Skeletal muscle satellite cell (primary cell): ENCODE measurements around the gene SFXN2.
"Not testable (repeated sequence)": the region's sequence is repeated elsewhere in the genome, so short reads cannot be mapped to it uniquely, and the experiment has no call there.

Source experiments
- H3K27me3 ChIP-seq: 2 replicates; pipeline ENCODE4 v1.7.0; 2013; ENCODE audit warnings: low read length; ENCODE audit not compliant: control insufficient read depth, insufficient read depth
- H3K36me3 ChIP-seq: 2 replicates; pipeline ENCODE4 v1.7.0; 2013; ENCODE audit warnings: mild to moderate bottlenecking, control low read depth, low read length; ENCODE audit not compliant: insufficient read depth
- H3K4me1 ChIP-seq: 2 replicates; pipeline ENCODE4 v1.7.0; 2013; ENCODE audit warnings: low read length; ENCODE audit not compliant: control insufficient read depth, insufficient read depth
- H3K4me2 ChIP-seq: 2 replicates; pipeline ENCODE4 v1.7.0; 2013; ENCODE audit warnings: mild to moderate bottlenecking, low read length
- H3K4me3 ChIP-seq: 2 replicates; pipeline ENCODE4 v1.7.0; 2013; ENCODE audit warnings: low read length
- H3K9ac ChIP-seq: 2 replicates; pipeline ENCODE4 v1.7.0; 2013; ENCODE audit warnings: mild to moderate bottlenecking, low read depth, low read length, moderate library complexity
- H3K9me3 ChIP-seq: replicated peaks from 2 replicates; pipeline ENCODE4 v1.7.0; 2013; ENCODE audit warnings: mild to moderate bottlenecking, control low read depth, low read length

The SFXN2 gene

GRCh38 chr10:102727037-102727818 lies 12.8 kb downstream of the SFXN2 start:
- H3K4me3 ChIP-seq: no peak overlapping the region
- no peak overlapping the region for H3K9ac ChIP-seq
- peaks cover 10% of the 10 kb centered on the region for H3K4me1 ChIP-seq
- H3K9me3 ChIP-seq: no peaks in the 10 kb centered on the region
- H3K27me3 ChIP-seq: no peaks in the 10 kb centered on the region
- no peaks in the 10 kb centered on the region for H3K36me3 ChIP-seq
- H3K4me2 ChIP-seq: no peak overlapping the region

GRCh38 chr10:102729029-102730026 lies 14.9 kb downstream of the SFXN2 start:
- Histone ChIP-seq H3K4me3 (no peak overlapping the region), H3K36me3 (peaks cover 3% of the 10 kb centered on the region), H3K9me3 (no peaks in the 10 kb centered on the region)

GRCh38 chr10:102731222-102731800 lies 16.9 kb downstream of the SFXN2 start:
- H3K36me3 ChIP-seq: peaks cover 3% of the 10 kb centered on the region
- H3K9ac ChIP-seq: no peak overlapping the region
- no peaks in the 10 kb centered on the region for H3K27me3 ChIP-seq
- peaks cover 7% of the 10 kb centered on the region for H3K4me1 ChIP-seq
- no peaks in the 10 kb centered on the region for H3K9me3 ChIP-seq
- no peak overlapping the region for H3K4me2 ChIP-seq
- H3K4me3 ChIP-seq: no peak overlapping the region

More at GRCh38 chr10:102729029-102730026, 14.9 kb downstream of the SFXN2 start:
- Histone ChIP-seq H3K4me2 (no peak overlapping the region), H3K4me1 (peaks cover 10% of the 10 kb centered on the region), H3K9ac (no peak overlapping the region), H3K27me3 (no peaks in the 10 kb centered on the region)

- Histone ChIP-seq H3K4me2 (no peak overlapping the region), H3K36me3 (peaks cover 3% of the 10 kb centered on the region), H3K4me1 (no peaks in the 10 kb centered on the region), H3K9ac (no peak overlapping the region), H3K27me3 (no peaks in the 10 kb centered on the region), H3K9me3 (no peaks in the 10 kb centered on the region), H3K4me3 (no peak overlapping the region)
Measured at GRCh38 chr10:102732661-102733060, 18.2 kb downstream of the SFXN2 start.

GRCh38 chr10:102735065-102735562 lies 20.7 kb downstream of the SFXN2 start:
- Histone ChIP-seq H3K9me3 (no peaks in the 10 kb centered on the region), H3K36me3 (peaks cover 3% of the 10 kb centered on the region), H3K9ac (no peak overlapping the region), H3K27me3 (no peaks in the 10 kb centered on the region), H3K4me1 (no peaks in the 10 kb centered on the region), H3K4me2 (no peak overlapping the region), H3K4me3 (no peak overlapping the region)

- Histone ChIP-seq H3K9me3 (no peaks in the 10 kb centered on the region), H3K9ac (no peak overlapping the region), H3K4me3 (no peak overlapping the region), H3K4me1 (peaks cover 5% of the 10 kb centered on the region), H3K27me3 (no peaks in the 10 kb centered on the region), H3K4me2 (no peak overlapping the region), H3K36me3 (no peaks in the 10 kb centered on the region)
Measured at GRCh38 chr10:102738692-102739121, 24.3 kb downstream of the SFXN2 start.

GRCh38 chr10:102740229-102740628 lies 25.8 kb downstream of the SFXN2 start:
- no peak overlapping the region for H3K4me3 ChIP-seq
- no peak overlapping the region for H3K4me2 ChIP-seq
- H3K9me3 ChIP-seq: no peaks in the 10 kb centered on the region
- no peaks in the 10 kb centered on the region for H3K27me3 ChIP-seq
- H3K36me3 ChIP-seq: no peaks in the 10 kb centered on the region
- H3K4me1 ChIP-seq: peaks cover 11% of the 10 kb centered on the region
- H3K9ac ChIP-seq: no peak overlapping the region

- Histone ChIP-seq H3K27me3 (no peaks in the 10 kb centered on the region), H3K4me3 (no peak overlapping the region), H3K9me3 (no peaks in the 10 kb centered on the region), H3K9ac (no peak overlapping the region), H3K4me2 (no peak overlapping the region), H3K4me1 (peaks cover 22% of the 10 kb centered on the region), H3K36me3 (no peaks in the 10 kb centered on the region)
Measured at GRCh38 chr10:102741726-102742237, 27.3 kb downstream of the SFXN2 start.

GRCh38 chr10:102742313-102742712 lies 27.9 kb downstream of the SFXN2 start:
- not testable (repeated sequence) for H3K27me3 ChIP-seq, H3K4me3 ChIP-seq, H3K36me3 ChIP-seq, H3K9me3 ChIP-seq, H3K4me2 ChIP-seq, H3K9ac ChIP-seq
- H3K4me1 ChIP-seq: peaks cover 22% of the 10 kb centered on the region

- H3K4me2 ChIP-seq: peak overlapping the region; percentile 63
- H3K9ac ChIP-seq: no peak overlapping the region
- no peaks in the 10 kb centered on the region for H3K9me3 ChIP-seq
- H3K36me3 ChIP-seq: no peaks in the 10 kb centered on the region
- H3K4me1 ChIP-seq: peaks cover 22% of the 10 kb centered on the region
- H3K4me3 ChIP-seq: peak overlapping the region; percentile 13
- H3K27me3 ChIP-seq: no peaks in the 10 kb centered on the region
Measured at GRCh38 chr10:102743078-102743587, 28.7 kb downstream of the SFXN2 start.
